CD4-positive, alpha-beta T cell treated with Interleukin-15 for 1 hour (primary cell): Measurements from ENCODE around the gene STXBP1.
A peak's percentile ranks its signal among the peaks of the same experiment; 100 is the strongest.

Experiments
- DNase-seq: peaks from one replicate; pipeline ENCODE4 v3.0.0-alpha.2; 2020

Gene STXBP1

GRCh38 chr9:127716412-127716811 is 104.3 kb downstream of the STXBP1 start:
- DNase-seq = no peak

- DNase-seq = no peak
Observed at GRCh38 chr9:127717766-127718165, 105.7 kb downstream of the STXBP1 start.

- DNase-seq = no peak
Observed at GRCh38 chr9:127720031-127720864, 108.2 kb downstream of the STXBP1 start.

GRCh38 chr9:127720865-127721227 is 108.8 kb downstream of the STXBP1 start:
- no peak for DNase-seq

- DNase-seq = no peak
Observed at GRCh38 chr9:127721391-127721821, 109.3 kb downstream of the STXBP1 start.

GRCh38 chr9:127722055-127722745 is 110.1 kb downstream of the STXBP1 start:
- no peak for DNase-seq

- DNase-seq = no peak
Observed at GRCh38 chr9:127723013-127723412, 110.9 kb downstream of the STXBP1 start.

- no peak for DNase-seq
Observed at GRCh38 chr9:127723444-127723843, 111.4 kb downstream of the STXBP1 start.

GRCh38 chr9:127724012-127724411 is 111.9 kb downstream of the STXBP1 start:
- no peak for DNase-seq

GRCh38 chr9:127726871-127727270 is 114.8 kb downstream of the STXBP1 start:
- no peak for DNase-seq

GRCh38 chr9:127728808-127729207 is 116.7 kb downstream of the STXBP1 start:
- DNase-seq = no peak

GRCh38 chr9:127729522-127730256 is 117.6 kb downstream of the STXBP1 start:
- no peak for DNase-seq

- DNase-seq = no peak
Observed at GRCh38 chr9:127730262-127730661, 118.2 kb downstream of the STXBP1 start.

- no peak for DNase-seq
Observed at GRCh38 chr9:127730799-127731410, 118.8 kb downstream of the STXBP1 start.

GRCh38 chr9:127731938-127732337 is 119.9 kb downstream of the STXBP1 start:
- no peak for DNase-seq

- no peak for DNase-seq
Observed at GRCh38 chr9:127732444-127732843, 120.4 kb downstream of the STXBP1 start.

GRCh38 chr9:127733614-127734013 is 121.5 kb downstream of the STXBP1 start:
- DNase-seq = no peak

GRCh38 chr9:127734247-127734746 is 122.2 kb downstream of the STXBP1 start:
- DNase-seq = no peak

GRCh38 chr9:127734747-127735529 is 122.9 kb downstream of the STXBP1 start, which contains the start of gene TOR2A:
TSS of gene TOR2A (minus strand) at chr9:127735294. CDS start at chr9:127735270, 24 bp downstream.
- peak; percentile 98 for DNase-seq

GRCh38 chr9:127735530-127736185 is 123.6 kb downstream of the STXBP1 start:
- DNase-seq = no peak

- no peak for DNase-seq
Observed at GRCh38 chr9:127738666-127739065, 126.6 kb downstream of the STXBP1 start.
